ELR (cell line): Measurements from ENCODE around the gene CARS2.
A peak's percentile ranks its signal among the peaks of the same experiment; 100 is the strongest.
"Not testable (repeated sequence)": the region's sequence is repeated elsewhere in the genome, so short reads cannot be mapped to it uniquely, and the experiment has no call there.

Source experiments
- DNase-seq: peaks from one replicate; pipeline ENCODE4 v3.0.0-alpha.2; 2015; ENCODE audit warnings: low read depth

The CARS2 gene

DNA sequence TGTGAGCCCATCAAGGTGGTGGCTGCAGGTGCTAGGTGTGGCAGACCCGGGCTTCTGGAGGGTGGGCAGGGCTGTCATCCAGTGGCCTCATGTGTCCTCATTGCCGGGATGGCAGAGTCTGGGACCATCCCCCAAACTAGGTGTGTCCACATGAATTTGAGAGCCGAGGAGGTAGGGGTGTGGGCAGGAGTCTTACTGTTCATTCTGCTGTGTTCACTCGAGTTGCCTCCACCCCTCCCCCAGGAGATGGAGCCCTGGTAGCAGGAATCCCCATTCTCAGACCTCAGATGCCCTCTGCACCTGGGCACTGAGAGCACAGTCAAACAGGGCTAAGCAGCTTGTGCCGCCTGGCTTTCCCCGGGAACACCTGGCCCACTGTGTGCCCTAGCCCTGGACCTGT lies 68.2 kb downstream of the CARS2 start:
- DNase-seq, result no peak

DNA sequence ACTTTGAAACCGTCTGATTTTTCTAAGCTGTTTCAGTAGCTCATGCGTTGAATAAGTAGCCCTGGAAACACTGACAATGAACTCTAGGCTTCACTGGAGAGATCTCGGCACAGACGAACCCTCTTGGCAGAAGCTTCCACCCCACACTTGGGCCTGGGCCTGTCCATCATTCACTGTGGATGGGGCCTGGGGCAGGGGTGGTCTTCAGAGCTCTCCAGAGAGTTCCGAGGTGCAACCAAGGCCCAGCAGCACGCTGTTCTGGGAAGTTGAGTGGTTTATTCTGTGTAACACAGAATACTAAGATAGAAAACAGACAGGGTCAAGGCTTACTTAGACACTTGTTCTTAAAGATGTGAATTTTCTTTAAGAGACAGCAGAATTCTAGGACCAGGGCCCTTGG lies 68.6 kb downstream of the CARS2 start:
- DNase-seq, result no peak

DNA sequence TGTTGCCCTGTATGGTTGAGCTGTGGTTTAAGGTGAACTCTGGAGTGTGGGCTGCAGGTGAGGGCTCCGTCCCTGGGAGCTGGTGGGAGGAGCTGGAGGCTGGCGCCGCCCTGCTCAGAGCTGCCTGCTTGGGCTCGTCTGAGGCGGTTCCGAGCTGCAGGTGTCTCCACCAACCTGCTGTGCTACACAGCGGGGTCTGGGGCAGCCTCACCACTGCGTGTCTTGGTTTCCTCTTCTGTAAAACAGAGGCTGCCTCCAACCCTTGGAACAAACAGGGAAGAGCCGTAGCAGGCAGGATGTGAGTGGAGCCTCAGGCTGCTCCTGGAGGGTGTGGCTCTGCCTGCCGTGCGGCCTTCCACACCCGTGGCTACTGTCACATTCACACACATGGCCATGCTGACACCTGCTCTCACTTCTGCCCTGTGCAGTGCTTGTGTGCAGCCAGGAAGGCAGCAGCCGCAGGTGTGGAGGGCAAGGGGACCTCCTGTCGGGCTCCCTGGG lies 69.2 kb downstream of the CARS2 start:
- no peak for DNase-seq

DNA sequence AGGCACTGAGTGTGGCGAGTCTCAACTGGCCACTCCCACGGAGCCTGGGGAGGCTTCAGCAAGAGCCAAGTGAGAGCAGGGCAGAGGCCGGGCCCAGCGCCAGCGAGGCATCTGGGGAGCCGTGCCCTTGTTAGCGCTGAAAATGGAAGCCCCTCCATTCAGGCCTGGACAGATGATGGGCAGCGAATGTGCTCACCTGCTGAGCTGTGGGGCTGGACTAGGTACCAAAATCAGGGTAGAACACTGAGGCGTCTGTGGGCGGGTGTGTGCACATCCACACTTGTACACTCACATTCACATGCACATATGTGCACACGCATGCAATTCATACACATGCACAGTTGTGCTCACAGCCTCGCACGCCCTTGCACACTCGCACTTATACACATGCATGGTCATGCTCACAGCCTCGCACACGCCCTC lies 69.9 kb downstream of the CARS2 start:
- DNase-seq, result no peak

DNA sequence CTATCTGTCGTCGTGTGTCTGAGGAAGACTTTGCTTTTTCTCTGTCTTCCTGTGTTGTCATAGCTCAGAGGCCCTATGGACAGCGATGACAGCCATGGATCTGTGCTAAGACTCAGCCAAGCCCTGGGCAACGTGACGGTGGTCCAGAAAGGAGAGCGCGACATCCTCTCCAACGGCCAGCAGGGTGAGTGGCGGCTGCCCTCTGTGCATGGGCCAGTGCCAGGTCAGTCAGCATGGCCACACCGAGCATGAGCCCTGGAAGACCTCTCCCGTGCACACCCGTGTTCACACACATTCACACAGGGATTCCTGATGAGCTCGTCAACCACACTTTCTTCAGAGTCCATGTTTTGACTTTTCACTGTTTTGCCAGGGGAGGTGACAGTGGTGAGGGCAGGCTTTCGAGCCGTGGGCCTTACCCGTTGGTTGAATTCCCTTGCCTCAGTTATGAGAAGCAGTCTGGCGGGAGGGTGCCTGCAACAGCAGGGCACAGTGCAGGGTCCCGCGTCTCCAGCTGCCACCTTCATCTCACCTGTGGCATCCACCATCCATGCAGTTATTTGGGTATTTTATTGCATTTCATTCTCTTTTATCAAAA lies 70.4 kb downstream of the CARS2 start:
- DNase-seq, result no peak

DNA sequence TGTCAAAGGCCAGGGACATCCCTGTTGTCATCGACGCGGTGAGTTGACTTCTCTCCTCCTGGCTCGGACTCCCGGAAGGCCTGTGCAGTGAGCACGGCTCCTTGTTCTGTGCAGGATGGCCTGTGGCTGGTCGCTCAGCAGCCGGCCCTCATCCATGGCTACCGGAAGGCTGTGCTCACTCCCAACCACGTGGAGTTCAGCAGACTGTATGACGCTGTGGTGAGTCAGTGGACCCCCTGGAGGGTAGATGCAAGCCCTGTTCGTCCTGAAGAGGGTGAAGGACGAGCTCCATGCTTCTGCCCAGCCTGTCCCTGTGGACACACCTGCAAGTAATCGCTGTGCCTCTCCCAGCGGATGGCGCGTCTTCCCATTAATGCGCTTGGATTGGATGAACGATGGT lies 71.4 kb downstream of the CARS2 start:
- peak; percentile 95 for DNase-seq

DNA sequence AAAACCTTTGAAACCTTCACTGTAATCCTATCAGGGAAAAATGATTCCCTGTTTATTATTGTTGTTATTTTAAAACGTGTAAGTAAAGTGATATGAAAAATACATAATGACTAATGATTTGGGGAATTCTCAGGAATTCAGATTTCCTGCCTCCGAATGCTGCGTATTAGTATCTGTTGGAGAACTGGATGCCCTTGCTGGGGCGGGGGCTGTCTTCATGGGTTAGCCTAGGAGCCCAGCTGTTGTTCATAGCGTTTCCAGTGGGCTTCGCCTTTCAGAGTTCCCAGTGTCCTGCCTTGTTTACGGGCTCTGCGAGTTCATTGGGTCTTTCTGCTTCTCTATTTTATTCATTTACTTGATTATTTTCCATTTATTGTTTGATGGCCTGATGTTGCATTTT lies 72.1 kb downstream of the CARS2 start:
- peak; percentile 16 for DNase-seq

DNA sequence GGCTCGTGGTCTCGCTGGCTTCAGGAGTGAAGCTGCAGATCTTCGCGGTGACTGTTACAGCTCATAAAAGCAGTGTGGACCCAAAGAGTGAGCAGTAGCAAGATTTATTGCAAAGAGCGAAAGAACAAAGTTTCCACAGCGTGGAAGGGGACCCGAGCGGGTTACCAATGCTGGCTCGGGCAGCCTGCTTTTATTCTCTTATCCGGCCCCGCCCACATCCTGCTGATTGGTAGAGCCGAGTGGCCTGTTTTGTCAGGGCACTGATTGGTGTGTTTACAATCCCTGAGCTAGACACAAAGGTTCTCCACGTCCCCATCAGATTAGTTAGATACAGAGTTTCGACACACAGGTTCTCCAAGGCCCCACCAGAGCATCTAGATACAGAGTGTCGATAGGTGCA lies 73.7 kb downstream of the CARS2 start:
- not testable (repeated sequence) for DNase-seq

DNA sequence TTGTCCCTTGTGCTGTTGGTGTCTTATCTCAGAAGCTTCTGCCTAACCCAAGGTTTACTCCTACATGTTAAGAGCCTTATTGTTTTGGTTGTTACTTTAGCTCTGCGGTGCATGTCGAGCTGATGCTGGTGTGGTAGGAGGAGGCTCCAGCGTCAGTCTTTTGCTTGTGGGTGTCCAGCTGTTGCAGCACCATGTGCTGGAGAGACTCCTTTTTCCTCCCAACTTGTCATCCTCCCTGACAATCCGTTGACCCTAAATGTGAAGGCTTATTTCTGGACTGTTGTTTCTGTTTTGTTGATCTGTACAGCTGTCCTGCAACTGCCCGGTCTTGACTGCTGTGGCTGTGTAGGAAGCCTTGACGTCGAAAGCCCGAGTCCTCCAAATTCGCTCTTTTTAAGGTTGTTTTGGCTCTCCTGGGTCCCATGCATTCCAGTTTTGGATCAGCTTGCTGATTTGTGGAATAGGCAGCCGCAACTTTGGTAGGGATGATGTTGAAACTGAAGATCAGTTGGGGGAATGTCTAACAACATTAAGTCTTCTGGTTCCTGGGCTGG lies 75.3 kb downstream of the CARS2 start:
- DNase-seq, result no peak

DNA sequence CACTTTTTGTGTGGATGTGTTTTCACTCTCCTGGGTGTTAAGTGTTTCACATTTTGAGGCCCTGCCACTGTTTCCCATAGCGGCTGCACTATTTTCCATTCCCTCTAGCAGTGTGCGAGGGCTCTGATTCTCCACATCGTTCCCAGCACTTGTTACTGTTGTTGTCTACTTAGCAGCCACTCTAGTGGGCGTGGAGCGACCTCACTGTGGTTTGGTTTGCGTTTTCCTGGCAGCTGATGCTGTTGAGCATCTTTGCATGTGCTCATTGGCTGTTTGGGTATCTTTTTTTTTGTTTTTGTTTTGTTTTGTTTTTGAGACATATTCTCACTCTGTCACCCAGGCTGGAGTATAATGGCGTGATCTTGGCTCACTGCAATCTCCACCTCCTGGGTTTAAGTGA lies 76.2 kb downstream of the CARS2 start:
- no peak for DNase-seq

DNA sequence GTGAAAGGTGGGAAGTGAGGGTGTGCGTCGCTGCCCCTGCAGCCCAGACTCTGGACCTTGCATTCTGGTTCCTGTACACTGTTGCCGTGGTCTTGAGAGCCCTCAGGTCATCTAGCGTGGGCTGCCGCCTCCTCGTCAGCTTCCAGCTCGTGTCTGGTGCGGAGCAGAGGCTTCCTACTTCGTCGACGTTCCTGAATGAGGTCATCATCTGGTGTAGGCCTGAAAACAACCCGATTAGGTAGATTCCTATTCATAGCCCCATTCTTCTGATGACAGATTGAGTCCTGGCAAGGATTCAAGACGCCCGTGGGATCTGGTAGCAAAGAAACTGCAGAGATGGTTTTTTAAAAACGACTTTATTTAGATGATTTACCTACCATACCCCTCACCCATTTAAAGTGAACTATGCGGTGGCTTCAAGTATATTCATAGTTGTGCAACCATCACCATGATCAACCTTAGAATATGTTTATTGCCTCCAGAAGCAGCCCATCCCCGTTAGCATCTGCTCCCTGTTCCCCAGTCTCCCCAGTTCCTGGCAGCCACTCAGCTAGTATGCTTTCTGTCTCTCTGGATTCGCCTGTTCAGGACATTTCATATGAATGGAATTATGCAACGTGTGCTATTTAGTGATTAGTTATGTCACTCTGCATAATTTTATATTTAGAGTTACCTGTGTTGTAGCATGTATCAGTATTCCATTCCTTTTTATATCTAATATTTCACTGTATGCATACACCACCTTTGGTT lies 76.8 kb downstream of the CARS2 start:
- DNase-seq, result no peak

DNA sequence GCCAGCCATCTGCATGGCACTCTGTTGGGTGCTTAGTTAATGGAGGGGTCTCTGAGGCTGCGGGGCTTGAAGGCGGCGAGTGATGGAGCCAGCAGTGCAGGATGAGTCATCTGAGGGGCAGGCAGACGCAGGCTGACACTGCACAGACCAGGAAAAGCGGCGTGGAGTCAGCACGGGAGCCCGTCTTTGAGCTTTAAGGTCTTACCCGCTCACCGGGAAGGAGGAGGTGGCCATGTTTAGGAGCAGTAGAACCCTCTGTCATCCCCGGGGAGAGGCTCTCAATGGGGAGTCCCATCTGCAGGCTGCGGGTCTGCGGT lies 77.5 kb downstream of the CARS2 start:
- DNase-seq, result no peak

DNA sequence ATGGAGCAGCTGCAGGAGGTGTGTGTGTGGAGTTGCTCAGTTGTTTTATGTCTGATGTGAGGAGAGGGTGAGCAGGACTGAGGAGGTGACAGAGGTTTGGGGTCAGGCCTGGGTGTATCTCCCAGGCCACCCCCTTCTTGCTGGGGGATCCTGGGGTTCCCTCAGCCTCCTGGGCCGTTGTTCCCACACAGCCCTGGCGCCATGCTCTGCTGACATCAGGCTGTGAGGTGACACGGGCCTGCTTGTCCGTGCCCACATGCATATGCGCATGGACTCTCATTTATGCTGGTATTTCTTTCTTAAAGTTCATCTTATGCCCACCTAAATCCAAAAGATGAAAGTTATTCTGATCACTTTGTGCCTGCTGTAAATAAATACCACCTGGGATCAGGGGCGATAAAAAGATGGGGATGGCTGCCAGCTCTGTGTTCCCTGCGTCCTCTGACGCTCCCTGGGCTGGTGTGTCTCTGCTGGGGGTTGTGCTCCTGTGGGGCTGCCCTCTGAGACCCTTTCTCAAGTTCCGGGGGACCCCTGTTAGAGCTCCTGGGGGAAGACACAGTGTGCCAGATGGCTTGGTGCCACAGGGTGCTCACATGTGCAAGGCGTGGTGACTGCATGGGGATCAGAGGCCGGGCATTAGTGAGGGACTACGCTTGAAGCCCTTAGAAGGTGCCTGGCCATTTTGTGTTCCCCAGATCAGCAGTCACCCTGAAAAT lies 78.0 kb downstream of the CARS2 start:
- DNase-seq, result no peak

DNA sequence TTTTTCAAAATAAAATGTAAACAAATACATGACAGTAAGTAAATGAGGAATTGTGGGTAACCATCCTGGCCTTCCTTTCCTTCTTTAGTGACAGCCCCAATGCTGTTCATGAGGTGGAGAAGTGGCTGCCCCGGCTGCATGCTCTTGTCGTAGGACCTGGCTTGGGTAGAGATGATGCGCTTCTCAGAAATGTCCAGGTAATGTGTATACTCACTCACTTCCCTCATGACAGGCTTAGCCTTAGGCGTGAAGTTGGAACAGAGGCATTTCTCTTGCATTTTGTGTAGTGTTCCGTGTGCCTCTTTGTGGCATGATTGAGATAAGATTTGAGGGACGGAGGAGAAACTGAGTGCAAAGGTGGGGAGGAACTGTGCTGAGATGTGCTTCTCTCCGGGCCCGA lies 78.6 kb downstream of the CARS2 start:
- DNase-seq, result no peak

DNA sequence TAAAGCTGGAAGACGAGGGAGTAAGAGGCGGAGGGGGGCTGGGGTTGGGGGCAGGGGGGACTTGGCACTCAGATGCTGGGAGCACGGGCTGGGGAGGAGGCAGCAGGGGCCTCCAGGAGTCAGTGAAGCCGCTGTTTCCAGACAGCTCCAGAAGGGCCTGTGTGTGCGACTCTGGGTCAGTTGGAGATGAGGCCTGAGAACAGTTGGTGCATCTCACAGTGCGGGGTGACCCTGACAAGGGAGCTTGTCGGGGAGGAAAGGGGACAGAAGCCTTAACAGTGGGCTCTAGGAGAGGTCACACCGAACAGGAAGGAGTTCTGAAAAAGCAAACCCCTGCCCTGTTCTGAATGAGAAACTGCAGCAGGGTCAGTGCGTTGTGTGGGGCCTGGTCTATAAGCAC lies 79.4 kb downstream of the CARS2 start:
- DNase-seq, result no peak

DNA sequence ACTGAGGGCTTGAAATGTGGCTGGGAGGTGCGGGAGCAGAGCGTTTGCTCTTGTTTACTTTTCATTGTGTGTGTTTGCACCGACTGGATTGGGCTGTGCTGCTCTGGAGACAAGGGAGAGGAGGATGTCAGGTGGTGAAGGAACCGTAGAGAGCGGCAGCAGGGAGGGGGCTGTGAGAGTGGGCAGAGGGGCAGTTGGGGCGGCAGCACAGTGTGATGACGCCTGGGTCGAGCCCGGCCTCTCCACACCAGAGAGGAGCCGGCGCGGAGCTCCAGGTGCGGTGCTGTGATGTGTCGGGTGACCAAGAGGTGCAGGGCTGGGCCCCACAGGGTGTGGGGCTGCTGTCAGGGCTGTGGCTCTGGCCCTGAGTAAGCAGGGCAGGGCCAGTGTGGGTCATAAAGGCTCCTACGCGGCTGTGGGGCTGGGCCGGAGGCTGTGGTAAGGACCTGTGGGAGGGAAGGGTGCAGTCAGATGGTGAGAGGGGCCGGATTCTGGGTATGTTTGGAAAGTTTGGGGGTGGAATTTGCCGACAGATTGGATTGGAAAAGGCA lies 80.1 kb downstream of the CARS2 start:
- no peak for DNase-seq

DNA sequence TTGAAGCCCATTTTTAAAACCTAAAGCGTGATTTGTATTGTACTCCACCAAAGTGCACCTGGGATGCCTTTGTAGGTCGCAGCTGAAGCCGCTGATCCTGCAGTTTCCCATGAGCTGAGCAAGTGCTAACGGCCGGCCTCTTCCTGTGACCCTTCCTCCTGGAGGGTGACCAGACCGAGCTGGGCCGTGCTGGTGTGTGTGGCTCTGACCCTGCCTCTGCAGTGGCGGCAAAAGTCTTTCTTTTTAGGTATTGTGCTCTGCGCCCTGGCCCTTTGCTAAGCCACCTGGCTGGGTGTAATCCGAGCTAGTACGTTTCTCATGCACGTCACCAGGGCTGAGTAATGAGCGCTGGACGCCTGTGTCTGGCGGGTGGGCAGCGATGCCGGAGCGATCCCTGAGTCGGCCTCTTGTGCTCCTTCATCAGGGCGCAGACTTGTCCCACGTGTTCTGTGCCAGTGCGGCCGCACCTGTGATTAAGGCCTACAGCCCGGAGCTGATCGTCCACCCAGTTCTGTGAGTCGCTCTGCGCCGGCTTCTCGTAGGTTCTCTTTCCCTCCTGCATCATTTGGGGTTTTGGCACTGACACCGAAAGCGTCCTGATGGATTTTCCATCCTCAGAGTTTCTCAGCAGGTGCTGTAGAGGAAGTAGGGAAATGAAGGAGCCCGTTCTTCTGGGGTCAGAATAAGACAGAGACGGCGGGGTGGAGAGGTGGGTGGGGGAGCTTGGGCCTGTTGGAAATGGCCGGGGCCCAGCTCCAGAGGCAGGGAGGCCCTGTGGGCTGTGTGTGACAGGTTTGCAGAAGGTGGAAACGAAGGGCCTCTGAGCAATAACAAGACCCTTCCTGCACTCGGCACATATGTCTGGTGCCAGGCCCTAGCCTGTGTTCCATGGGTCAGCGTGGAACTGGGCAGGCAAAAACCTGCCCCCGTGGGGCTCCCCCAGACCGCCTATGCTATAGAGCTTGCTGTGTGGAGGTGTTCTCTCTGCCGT lies 80.9 kb downstream of the CARS2 start:
- no peak for DNase-seq

DNA sequence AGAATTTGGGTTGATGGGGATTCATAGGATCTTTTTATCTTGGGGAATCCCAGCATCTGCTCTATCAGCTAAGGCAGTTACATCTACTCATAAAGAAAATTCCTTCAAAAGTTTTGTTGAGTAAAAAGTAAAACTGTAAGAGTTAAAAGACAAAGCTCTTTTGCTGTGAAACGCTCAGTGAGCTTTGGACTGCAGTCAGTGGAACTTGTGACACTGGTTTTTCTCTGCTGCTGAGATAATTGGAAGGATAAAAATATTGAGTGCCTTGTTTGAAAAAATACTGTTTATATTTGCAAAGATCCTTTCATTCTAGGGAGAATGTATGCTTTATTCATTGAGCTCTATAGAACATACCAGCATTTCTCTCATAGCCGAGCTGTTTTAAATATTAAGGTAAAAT lies 85.3 kb downstream of the CARS2 start:
- no peak for DNase-seq

DNA sequence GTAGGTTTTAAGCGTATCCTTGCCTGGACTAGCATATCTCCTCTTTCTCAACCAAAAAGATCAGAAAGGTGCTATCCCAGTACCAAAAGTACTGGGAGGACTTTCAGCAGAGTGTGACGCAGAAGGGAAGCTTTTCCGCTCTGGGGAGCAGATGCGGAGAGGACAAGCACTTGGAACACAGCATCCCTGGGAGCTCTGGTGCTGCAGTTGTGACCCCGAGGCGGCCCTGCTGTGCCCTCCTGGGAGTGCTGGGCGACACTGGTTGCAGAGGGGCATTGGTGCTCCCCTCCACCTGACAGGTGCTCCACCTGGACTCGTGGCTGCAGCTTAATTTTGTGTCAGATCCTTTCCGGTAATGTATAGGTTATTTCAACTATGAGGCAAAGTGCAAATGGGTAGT lies 87.1 kb downstream of the CARS2 start:
- DNase-seq, result no peak

DNA sequence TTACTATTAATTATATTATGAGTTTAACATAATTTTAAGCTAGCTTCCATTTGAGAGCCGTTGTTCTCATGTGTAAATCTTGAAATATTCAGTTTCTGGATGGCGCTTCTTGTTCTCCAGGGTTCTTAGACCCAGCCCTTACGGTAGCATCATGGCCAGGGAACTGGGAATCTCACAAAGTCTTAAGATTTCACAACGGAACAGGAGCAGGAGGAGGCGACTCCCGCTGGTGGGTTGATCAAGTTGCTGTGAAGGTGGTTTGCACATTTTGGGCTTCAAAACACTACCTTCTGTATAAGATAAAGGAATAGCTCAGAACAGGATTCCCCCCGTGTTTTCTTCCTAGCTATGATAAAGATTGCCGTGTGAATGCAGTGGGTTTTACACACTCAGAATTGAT lies 87.7 kb downstream of the CARS2 start:
- DNase-seq, result no peak

DNA sequence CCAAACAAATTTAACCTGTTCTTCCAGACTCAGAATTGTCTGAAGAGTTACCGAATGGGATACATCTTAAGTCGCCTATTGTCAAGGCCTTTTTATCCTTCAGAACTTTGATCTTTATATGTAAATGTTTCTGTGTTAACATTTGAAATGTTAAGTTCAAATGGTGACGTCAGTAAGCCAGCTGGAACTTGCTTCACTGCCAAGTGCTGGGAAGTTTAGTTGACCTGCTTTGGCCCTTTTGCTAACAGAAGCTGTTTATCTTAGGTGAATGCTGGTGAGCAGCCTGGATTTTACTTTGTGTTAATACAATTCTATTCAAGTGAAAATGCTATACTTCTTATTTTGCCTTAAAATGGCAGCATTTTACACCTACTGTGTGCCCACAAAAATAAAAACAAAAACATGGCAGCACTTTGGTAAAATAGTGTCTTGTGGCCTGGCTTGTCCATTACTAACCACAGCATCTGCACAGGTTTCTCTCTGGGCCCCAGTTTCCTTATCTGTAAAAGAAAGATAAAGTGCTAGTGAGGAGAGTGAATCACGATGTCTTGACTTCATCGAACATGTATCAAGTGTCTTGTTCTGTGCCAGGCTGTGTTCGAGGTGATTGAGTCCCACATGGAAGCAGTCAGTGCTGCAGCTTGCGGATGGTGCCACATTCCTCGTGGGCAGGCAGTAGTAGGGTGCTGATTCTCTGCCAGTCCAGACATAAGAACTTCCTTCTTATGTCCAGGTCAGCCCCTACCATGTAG lies 88.4 kb downstream of the CARS2 start:
- DNase-seq, result no peak
